ENCODE results near the gene TTC33.
"Not testable (repeated sequence)": the region's sequence is repeated elsewhere in the genome, so short reads cannot be mapped to it uniquely, and the experiment has no call there.

TTC33 gene

GRCh38 chr5:40716590-40716989, 39.2 kb downstream of the TTC33 start:
- TF ChIP-seq YY1 (IDR thresholded peaks at IDR 0.05; ENCODE audit: insufficient read depth, insufficient read length) (no peak), SUZ12 (IDR thresholded peaks at IDR 0.05; ENCODE audit: extremely low read depth, insufficient read depth, insufficient read length) (no peak), ZNF274 (IDR thresholded peaks at IDR 0.05; ENCODE audit: low read depth, low read length) (no peak)
- Histone ChIP-seq H3K4me3 (ENCODE audit: insufficient read length, low read depth) (no peak overlapping the region), H3K27me3 (ENCODE audit: insufficient read depth, insufficient read length) (no peaks in the 10 kb centered on the region), H3K4me1 (ENCODE audit: insufficient read depth, insufficient read length) (no peaks in the 10 kb centered on the region), H3K36me3 (ENCODE audit: insufficient read depth, insufficient read length, low read length) (no peaks in the 10 kb centered on the region), H3K9ac (ENCODE audit: insufficient read length, low read depth) (no peak overlapping the region), H3K9me3 (ENCODE audit: insufficient read depth, low read length) (peaks cover 5% of the 10 kb centered on the region; the same call in 1 of the 2 replicates)
- DNase-seq (ENCODE audit: low read depth, low spot score) = no peak

DNA sequence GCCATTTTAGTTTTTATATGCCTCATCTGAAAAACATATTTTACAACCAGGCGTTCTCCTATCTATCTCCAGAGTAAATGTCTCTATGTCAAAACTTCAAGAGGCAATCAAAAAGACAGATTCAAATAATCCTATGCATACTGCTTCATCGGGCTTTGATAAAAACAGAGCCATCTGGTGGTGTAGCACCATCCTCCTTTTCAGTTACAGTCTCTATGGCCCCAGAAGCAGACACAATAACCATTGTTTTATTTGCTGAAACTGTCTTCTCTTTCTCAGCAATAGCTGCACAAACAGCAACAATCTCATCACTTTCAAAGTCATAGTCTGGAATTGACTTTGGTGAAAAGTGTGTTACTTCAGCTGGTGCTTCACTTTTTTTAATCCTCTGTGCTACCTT, 39.8 kb downstream of the TTC33 start:
- H3K4me3 ChIP-seq (ENCODE audit: insufficient read length, low read depth) = no peak overlapping the region
- H3K36me3 ChIP-seq (ENCODE audit: insufficient read depth, insufficient read length, low read length) = no peaks in the 10 kb centered on the region
- H3K27me3 ChIP-seq (ENCODE audit: insufficient read depth, insufficient read length) = no peaks in the 10 kb centered on the region
- H3K4me1 ChIP-seq (ENCODE audit: insufficient read depth, insufficient read length) = no peaks in the 10 kb centered on the region
- TF ChIP-seq ZNF274 (IDR thresholded peaks at IDR 0.05; ENCODE audit: low read depth, low read length) (no peak), SUZ12 (IDR thresholded peaks at IDR 0.05; ENCODE audit: extremely low read depth, insufficient read depth, insufficient read length) (no peak), YY1 (IDR thresholded peaks at IDR 0.05; ENCODE audit: insufficient read depth, insufficient read length) (no peak)
- peaks cover 4% of the 10 kb centered on the region; the same call in 1 of the 2 replicates for H3K9me3 ChIP-seq (ENCODE audit: insufficient read depth, low read length)
- no peak for DNase-seq (ENCODE audit: low read depth, low spot score)
- H3K9ac ChIP-seq (ENCODE audit: insufficient read length, low read depth) = no peak overlapping the region

DNA sequence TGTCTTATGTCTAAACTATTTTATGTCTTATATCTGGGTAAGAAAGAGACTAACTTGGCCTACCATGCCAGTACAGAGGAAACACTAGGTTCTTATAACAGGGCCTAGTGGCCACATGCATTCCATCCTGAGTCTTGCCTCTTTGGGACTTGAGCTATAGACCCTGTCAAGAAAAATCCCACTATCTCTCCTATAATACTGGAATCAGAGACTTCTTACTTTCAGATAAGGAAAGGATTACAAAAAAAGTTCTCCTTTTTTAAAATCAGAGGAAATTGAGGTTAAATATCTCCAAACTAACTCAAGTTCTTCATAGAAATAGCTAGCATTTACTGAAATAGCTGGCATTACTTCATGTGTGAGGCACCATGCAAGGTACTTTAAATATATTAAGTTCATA, 41.8 kb downstream of the TTC33 start:
- no peaks in the 10 kb centered on the region for H3K4me1 ChIP-seq (ENCODE audit: insufficient read depth, insufficient read length)
- DNase-seq (ENCODE audit: low read depth, low spot score) = no peak
- H3K27me3 ChIP-seq (ENCODE audit: insufficient read depth, insufficient read length) = no peaks in the 10 kb centered on the region
- no peaks in the 10 kb centered on the region for H3K36me3 ChIP-seq (ENCODE audit: insufficient read depth, insufficient read length, low read length)
- H3K4me3 ChIP-seq (ENCODE audit: insufficient read length, low read depth) = no peak overlapping the region
- no peak overlapping the region for H3K9ac ChIP-seq (ENCODE audit: insufficient read length, low read depth)
- TF ChIP-seq ZNF274 (IDR thresholded peaks at IDR 0.05; ENCODE audit: low read depth, low read length) (no peak), SUZ12 (IDR thresholded peaks at IDR 0.05; ENCODE audit: extremely low read depth, insufficient read depth, insufficient read length) (no peak), YY1 (IDR thresholded peaks at IDR 0.05; ENCODE audit: insufficient read depth, insufficient read length) (no peak)
- H3K9me3 ChIP-seq (ENCODE audit: insufficient read depth, low read length) = no peaks in the 10 kb centered on the region

DNA sequence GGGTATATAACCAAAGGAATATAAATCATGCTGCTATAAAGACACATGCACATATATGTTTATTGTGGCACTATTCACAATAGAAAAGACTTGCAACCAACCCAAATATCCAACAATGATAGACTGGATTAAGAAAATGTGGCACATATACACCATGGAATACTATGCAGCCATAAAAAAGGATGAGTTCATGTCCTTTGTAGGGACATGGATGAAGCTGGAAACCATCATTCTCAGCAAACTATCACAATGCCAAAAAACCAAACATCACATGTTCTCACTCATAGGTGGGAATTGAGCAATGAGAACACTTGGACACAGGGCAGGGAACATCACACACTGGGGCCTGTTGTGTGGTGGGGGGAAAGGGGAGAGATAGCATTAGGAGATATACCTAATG, 45.2 kb downstream of the TTC33 start:
- DNase-seq (ENCODE audit: low read depth, low spot score); H3K9me3 ChIP-seq (ENCODE audit: insufficient read depth, low read length); H3K36me3 ChIP-seq (ENCODE audit: insufficient read depth, insufficient read length, low read length); H3K9ac ChIP-seq (ENCODE audit: insufficient read length, low read depth); H3K4me1 ChIP-seq (ENCODE audit: insufficient read depth, insufficient read length); H3K4me3 ChIP-seq (ENCODE audit: insufficient read length, low read depth); H3K27me3 ChIP-seq (ENCODE audit: insufficient read depth, insufficient read length): not testable (repeated sequence)

- not testable (repeated sequence) for H3K4me1 ChIP-seq (ENCODE audit: insufficient read depth, insufficient read length); DNase-seq (ENCODE audit: low read depth, low spot score); H3K9ac ChIP-seq (ENCODE audit: insufficient read length, low read depth); H3K36me3 ChIP-seq (ENCODE audit: insufficient read depth, insufficient read length, low read length); H3K4me3 ChIP-seq (ENCODE audit: insufficient read length, low read depth); H3K27me3 ChIP-seq (ENCODE audit: insufficient read depth, insufficient read length); H3K9me3 ChIP-seq (ENCODE audit: insufficient read depth, low read length)
Measured at GRCh38 chr5:40705484-40705883, 50.3 kb downstream of the TTC33 start.

- not testable (repeated sequence) for DNase-seq (ENCODE audit: low read depth, low spot score); H3K36me3 ChIP-seq (ENCODE audit: insufficient read depth, insufficient read length, low read length); H3K9ac ChIP-seq (ENCODE audit: insufficient read length, low read depth); H3K4me1 ChIP-seq (ENCODE audit: insufficient read depth, insufficient read length); H3K27me3 ChIP-seq (ENCODE audit: insufficient read depth, insufficient read length); H3K9me3 ChIP-seq (ENCODE audit: insufficient read depth, low read length); H3K4me3 ChIP-seq (ENCODE audit: insufficient read length, low read depth)
Measured at GRCh38 chr5:40702027-40702426, 53.7 kb downstream of the TTC33 start.

GRCh38 chr5:40700116-40700782, 55.5 kb downstream of the TTC33 start:
- H3K9me3 ChIP-seq (ENCODE audit: insufficient read depth, low read length) = no peaks in the 10 kb centered on the region
- no peak overlapping the region for H3K9ac ChIP-seq (ENCODE audit: insufficient read length, low read depth)
- no peaks in the 10 kb centered on the region for H3K36me3 ChIP-seq (ENCODE audit: insufficient read depth, insufficient read length, low read length)
- no peak for DNase-seq (ENCODE audit: low read depth, low spot score)
- no peak for TF ChIP-seq SUZ12 (IDR thresholded peaks at IDR 0.05; ENCODE audit: extremely low read depth, insufficient read depth, insufficient read length)
- TF ChIP-seq ZNF274 (IDR thresholded peaks at IDR 0.05; ENCODE audit: low read depth, low read length) = no peak
- no peak for TF ChIP-seq YY1 (IDR thresholded peaks at IDR 0.05; ENCODE audit: insufficient read depth, insufficient read length)
- no peaks in the 10 kb centered on the region for H3K27me3 ChIP-seq (ENCODE audit: insufficient read depth, insufficient read length)
- H3K4me3 ChIP-seq (ENCODE audit: insufficient read length, low read depth) = no peak overlapping the region
- H3K4me1 ChIP-seq (ENCODE audit: insufficient read depth, insufficient read length) = no peaks in the 10 kb centered on the region

- no peaks in the 10 kb centered on the region for H3K4me1 ChIP-seq (ENCODE audit: insufficient read depth, insufficient read length)
- no peak for DNase-seq (ENCODE audit: low read depth, low spot score)
- no peak overlapping the region for H3K4me3 ChIP-seq (ENCODE audit: insufficient read length, low read depth)
Measured at GRCh38 chr5:40694433-40694832, 61.3 kb downstream of the TTC33 start.

More at GRCh38 chr5:40694433-40694832, 61.3 kb downstream of the TTC33 start:
- Histone ChIP-seq H3K27me3 (ENCODE audit: insufficient read depth, insufficient read length) (no peaks in the 10 kb centered on the region), H3K9me3 (ENCODE audit: insufficient read depth, low read length) (no peaks in the 10 kb centered on the region), H3K9ac (ENCODE audit: insufficient read length, low read depth) (no peak overlapping the region), H3K36me3 (ENCODE audit: insufficient read depth, insufficient read length, low read length) (no peaks in the 10 kb centered on the region)
- TF ChIP-seq SUZ12 (IDR thresholded peaks at IDR 0.05; ENCODE audit: extremely low read depth, insufficient read depth, insufficient read length) (no peak), ZNF274 (IDR thresholded peaks at IDR 0.05; ENCODE audit: low read depth, low read length) (no peak), YY1 (IDR thresholded peaks at IDR 0.05; ENCODE audit: insufficient read depth, insufficient read length) (no peak)

Data from NT2/D1 (cell line).